Trophoblast cell (in vitro differentiated cells and primary cell): ENCODE results near the gene SIRPB1.
A peak's percentile ranks its signal among the peaks of the same experiment; 100 is the strongest.

Experiments
- DNase-seq, 2 donors: peaks; one replicate each; pipeline ENCODE4 v3.0.0-alpha.2; 2016
- H2AFZ ChIP-seq: 2 replicates; pipeline ENCODE4 v1.6.1; 2013; ENCODE audit warnings: low read length, moderate library complexity, mild to moderate bottlenecking; ENCODE audit not compliant: insufficient read depth, poor library complexity
- H2AK5ac ChIP-seq: 2 replicates; pipeline ENCODE4 v1.6.1; 2013; ENCODE audit warnings: mild to moderate bottlenecking, low read length
- H2BK120ac ChIP-seq: 2 replicates; pipeline ENCODE4 v1.6.1; 2013; ENCODE audit warnings: low read length, mild to moderate bottlenecking, moderate library complexity; ENCODE audit not compliant: insufficient read depth, poor library complexity
- H2BK12ac ChIP-seq: 2 replicates; pipeline ENCODE4 v1.6.1; 2013; ENCODE audit warnings: mild to moderate bottlenecking, low read length, moderate library complexity
- H2BK5ac ChIP-seq: 2 replicates; pipeline ENCODE4 v1.6.1; 2013; ENCODE audit warnings: low read length, low read depth, moderate library complexity, mild to moderate bottlenecking; ENCODE audit not compliant: poor library complexity
- H3K14ac ChIP-seq: 2 replicates; pipeline ENCODE4 v1.6.1; 2013; ENCODE audit warnings: mild to moderate bottlenecking, low read length
- H3K18ac ChIP-seq: 2 replicates; pipeline ENCODE4 v1.6.1; 2013; ENCODE audit warnings: mild to moderate bottlenecking, low read length
- H3K23ac ChIP-seq: 2 replicates; pipeline ENCODE4 v1.6.1; 2013; ENCODE audit warnings: low read length
- H3K27ac ChIP-seq: 2 replicates; pipeline ENCODE4 v1.5.1; 2013; ENCODE audit warnings: low read depth, mild to moderate bottlenecking, inconsistent platforms, low read length, moderate library complexity
- H3K27me3 ChIP-seq: 2 replicates; pipeline ENCODE4 v1.6.1; 2013; ENCODE audit warnings: inconsistent platforms, mild to moderate bottlenecking, low read length, moderate library complexity; ENCODE audit not compliant: insufficient read depth
- H3K36me3 ChIP-seq, 2 experiments: 1 replicate in 1 of 2; 2 replicates in 1 of 2; pipeline ENCODE4 v1.6.1; 2013; ENCODE audit warnings: low read length in 2 of 2, mild to moderate bottlenecking in 2 of 2, moderate library complexity in 1 of 2; ENCODE audit not compliant: insufficient read depth in 2 of 2, control insufficient read depth in 1 of 2
- H3K4ac ChIP-seq: 2 replicates; pipeline ENCODE4 v1.6.1; 2013; ENCODE audit warnings: low read depth, mild to moderate bottlenecking, low read length, moderate library complexity
- H3K4me1 ChIP-seq, 2 experiments: 1 replicate in 1 of 2; 2 replicates in 1 of 2; pipeline ENCODE4 v1.6.1; 2013; ENCODE audit warnings: low read length in 2 of 2, mild to moderate bottlenecking in 2 of 2, moderate library complexity in 1 of 2; ENCODE audit not compliant: insufficient read depth in 2 of 2, control insufficient read depth in 1 of 2
- H3K4me2 ChIP-seq: 2 replicates; pipeline ENCODE4 v1.6.1; 2013; ENCODE audit warnings: inconsistent platforms, mild to moderate bottlenecking, low read length, moderate library complexity
- H3K4me3 ChIP-seq: 2 replicates; pipeline ENCODE4 v1.5.1; 2013; ENCODE audit warnings: mild to moderate bottlenecking, low read depth, low read length, inconsistent platforms
- H3K79me1 ChIP-seq: one replicate; pipeline ENCODE4 v1.6.1; 2013; ENCODE audit warnings: low read length
- H3K79me2 ChIP-seq: 2 replicates; pipeline ENCODE4 v1.6.1; 2013; ENCODE audit warnings: low read length, mild to moderate bottlenecking; ENCODE audit not compliant: control insufficient read depth, insufficient read depth, poor library complexity
- H3K9ac ChIP-seq: 2 replicates; pipeline ENCODE4 v1.6.1; 2013; ENCODE audit warnings: mild to moderate bottlenecking, low read length
- H3K9me3 ChIP-seq: 2 replicates; pipeline ENCODE4 v1.6.1; 2013; ENCODE audit warnings: low read depth, mild to moderate bottlenecking, control low read depth, inconsistent platforms, low read length; ENCODE audit not compliant: insufficient read depth
- H4K12ac ChIP-seq: 2 replicates; pipeline ENCODE4 v1.6.1; 2013; ENCODE audit warnings: low read depth, mild to moderate bottlenecking, low read length, moderate library complexity
- H4K8ac ChIP-seq: 2 replicates; pipeline ENCODE4 v1.6.1; 2013; ENCODE audit warnings: low read depth, mild to moderate bottlenecking, low read length, moderate library complexity
- H4K91ac ChIP-seq: one replicate; pipeline ENCODE4 v1.6.1; 2013; ENCODE audit warnings: low read depth, mild to moderate bottlenecking, low read length, moderate library complexity
- WGBS: extraction: QIAGEN DNeasy Blood & Tissue Kit; methylation state at CpG from one replicate; pipeline ENCODE4 v1.1.7; 2013; ENCODE audit warnings: missing lambda C conversion rate; ENCODE audit not compliant: insufficient read length, insufficient coverage; ENCODE audit errors: extremely low coverage; 5-methylcytosine and 5-hydroxymethylcytosine counted together

The SIRPB1 gene

DNA sequence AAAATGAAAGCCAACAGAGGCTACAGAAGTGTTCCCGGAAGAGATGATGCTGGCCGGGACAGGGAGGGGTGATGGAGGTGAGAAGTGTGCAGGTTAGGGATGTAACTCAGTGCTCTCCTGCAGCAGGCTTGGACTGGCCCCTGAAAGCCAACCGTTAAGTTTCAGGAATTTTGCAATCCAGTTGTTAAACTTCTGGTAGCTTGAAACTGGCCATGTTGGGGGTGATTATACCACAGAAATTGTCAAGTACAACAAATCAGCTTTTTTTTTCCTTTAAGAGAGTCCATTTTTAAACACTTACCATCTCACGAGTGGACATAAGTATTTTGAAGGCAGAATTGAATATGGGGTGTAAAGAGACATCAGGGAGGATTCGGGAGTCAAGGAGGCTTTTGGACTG is 8.8 kb upstream of the SIRPB1 start:
- no peak overlapping the region for H2AFZ ChIP-seq
- no peak overlapping the region for H3K18ac ChIP-seq
- no peak overlapping the region for H2BK5ac ChIP-seq
- H2AK5ac ChIP-seq: no peak overlapping the region
- no peak overlapping the region for H4K12ac ChIP-seq
- WGBS: no CpG with 5 or more reads among the region's 5 CpGs
- no peak overlapping the region for H3K23ac ChIP-seq
- no peak overlapping the region for H2BK120ac ChIP-seq
- no peak overlapping the region for H3K14ac ChIP-seq
- no peak overlapping the region for H3K27ac ChIP-seq
- no peaks in the 10 kb centered on the region for H3K4me1 ChIP-seq
- H3K27me3 ChIP-seq: no peaks in the 10 kb centered on the region
- no peaks in the 10 kb centered on the region for H3K9me3 ChIP-seq
- H4K91ac ChIP-seq: no peak overlapping the region
- no peak overlapping the region for H2BK12ac ChIP-seq
- no peak overlapping the region for H4K8ac ChIP-seq
- no peaks in the 10 kb centered on the region for H3K79me1 ChIP-seq
- H3K4ac ChIP-seq: no peak overlapping the region
- DNase-seq: no peak
- no peaks in the 10 kb centered on the region for H3K79me2 ChIP-seq
- H3K4me2 ChIP-seq: no peak overlapping the region
- H3K9ac ChIP-seq: no peak overlapping the region
- no peaks in the 10 kb centered on the region for H3K36me3 ChIP-seq
- H3K4me3 ChIP-seq: no peak overlapping the region

DNA sequence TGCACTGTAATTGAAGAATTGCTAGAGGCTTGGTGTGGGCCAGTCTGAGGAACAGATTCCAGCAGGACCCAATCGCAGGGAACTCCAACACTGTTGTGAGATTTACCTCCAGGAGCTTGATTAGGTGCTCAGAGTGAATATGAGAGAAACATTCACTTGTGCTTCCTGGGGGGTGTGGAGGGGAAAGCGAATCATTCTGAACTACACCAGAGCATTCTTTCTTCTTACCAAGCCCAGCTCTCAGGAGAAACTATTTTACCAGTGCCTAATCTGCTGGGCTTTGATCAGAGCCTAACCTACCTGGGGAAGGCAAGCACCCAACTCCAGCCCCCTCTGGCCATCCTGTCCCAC is 7.4 kb upstream of the SIRPB1 start:
- Histone ChIP-seq H3K14ac (no peak overlapping the region), H3K18ac (no peak overlapping the region), H3K27me3 (no peaks in the 10 kb centered on the region), H4K91ac (no peak overlapping the region), H3K79me2 (no peaks in the 10 kb centered on the region), H3K79me1 (no peaks in the 10 kb centered on the region), H2AK5ac (no peak overlapping the region), H2BK12ac (no peak overlapping the region), H3K4me1 (no peaks in the 10 kb centered on the region), H2BK120ac (no peak overlapping the region), H3K9me3 (no peaks in the 10 kb centered on the region), H4K12ac (no peak overlapping the region), H3K9ac (no peak overlapping the region), H3K27ac (no peak overlapping the region), H3K4me3 (no peak overlapping the region), H3K36me3 (no peaks in the 10 kb centered on the region), H3K4ac (no peak overlapping the region), H4K8ac (no peak overlapping the region), H2BK5ac (no peak overlapping the region), H3K4me2 (no peak overlapping the region), H3K23ac (no peak overlapping the region), H2AFZ (no peak overlapping the region)
- no CpG with 5 or more reads among the region's 2 CpGs for WGBS
- DNase-seq: peak in 1 of 2 donors; percentile 0

DNA sequence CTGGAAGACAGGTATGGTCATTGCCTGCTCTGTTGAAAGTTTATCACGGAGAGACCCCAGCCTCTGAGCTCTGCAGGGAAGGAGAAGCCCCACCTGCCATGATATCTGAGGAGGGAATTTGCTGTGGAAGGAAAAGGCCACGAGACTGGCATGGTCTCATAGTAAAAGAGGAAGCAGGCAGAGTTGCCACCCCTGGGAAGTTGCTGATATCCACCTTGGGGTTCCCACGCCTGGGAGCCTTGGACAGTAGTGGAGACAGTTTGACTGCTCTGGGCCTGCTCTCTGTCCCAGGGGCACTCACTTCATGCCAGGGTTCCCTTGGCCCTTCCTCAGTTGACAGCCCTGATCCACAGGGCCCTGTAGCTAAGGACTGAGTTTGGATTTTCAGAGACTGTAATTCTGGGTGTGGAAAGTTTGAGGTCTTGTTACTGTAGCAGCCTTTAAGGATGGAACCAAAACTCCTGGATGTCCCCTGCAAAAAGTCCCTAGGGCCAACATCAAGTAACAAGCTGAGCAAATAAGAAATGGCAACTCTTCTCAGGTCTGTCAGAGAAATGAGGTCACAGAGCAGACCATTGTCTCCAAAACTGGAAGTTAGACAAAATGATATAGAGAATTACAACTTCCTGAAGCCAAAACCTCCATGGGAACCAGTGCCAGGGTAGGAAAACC is 6.9 kb upstream of the SIRPB1 start:
- H2AFZ ChIP-seq: no peak overlapping the region
- no peak overlapping the region for H4K8ac ChIP-seq
- H3K23ac ChIP-seq: no peak overlapping the region
- no peak overlapping the region for H3K9ac ChIP-seq
- no peaks in the 10 kb centered on the region for H3K27me3 ChIP-seq
- H3K79me1 ChIP-seq: no peaks in the 10 kb centered on the region
- no peak overlapping the region for H3K14ac ChIP-seq
- H2BK5ac ChIP-seq: no peak overlapping the region
- no peaks in the 10 kb centered on the region for H3K4me1 ChIP-seq
- no peak overlapping the region for H4K91ac ChIP-seq
- H3K4me2 ChIP-seq: no peak overlapping the region
- no peaks in the 10 kb centered on the region for H3K36me3 ChIP-seq
- no peak overlapping the region for H2BK12ac ChIP-seq
- no peaks in the 10 kb centered on the region for H3K79me2 ChIP-seq
- H3K4ac ChIP-seq: no peak overlapping the region
- H3K4me3 ChIP-seq: no peak overlapping the region
- H2BK120ac ChIP-seq: no peak overlapping the region
- WGBS: no CpG with 5 or more reads among the region's 3 CpGs
- no peaks in the 10 kb centered on the region for H3K9me3 ChIP-seq
- H2AK5ac ChIP-seq: no peak overlapping the region
- no peak overlapping the region for H3K18ac ChIP-seq
- no peak overlapping the region for H4K12ac ChIP-seq
- no peak overlapping the region for H3K27ac ChIP-seq
- DNase-seq: peak in 1 of 2 donors; percentile 0

DNA sequence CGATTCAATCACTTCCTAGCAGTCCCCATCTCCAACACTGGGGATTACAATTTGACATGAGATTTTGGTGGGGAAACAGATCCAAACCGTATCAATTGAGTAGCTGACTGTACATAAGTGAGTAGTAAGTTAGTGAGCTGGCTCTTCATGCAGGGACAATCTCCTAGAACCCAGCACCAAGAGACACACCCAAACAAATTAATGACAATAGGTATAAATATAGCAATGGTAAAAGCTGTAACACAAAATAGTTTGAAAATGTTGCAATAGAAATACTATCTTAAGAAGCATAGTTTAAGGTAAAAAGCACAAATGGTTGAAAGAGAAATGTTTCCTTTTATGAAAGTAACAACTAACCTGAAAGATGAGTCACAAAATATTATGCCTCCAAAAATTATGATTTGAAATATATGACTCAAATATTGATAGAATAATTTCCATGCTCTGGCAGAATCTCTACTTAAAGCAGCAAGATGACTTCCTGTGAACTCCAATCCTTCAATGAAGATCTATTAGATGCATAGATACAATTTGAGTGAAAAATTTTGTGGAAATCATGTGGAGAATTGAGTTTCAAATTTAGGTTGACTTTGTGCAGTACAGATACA is 5.4 kb upstream of the SIRPB1 start:
- Histone ChIP-seq H3K18ac (no peak overlapping the region), H3K23ac (no peak overlapping the region), H3K27ac (no peak overlapping the region), H3K79me2 (no peaks in the 10 kb centered on the region), H3K27me3 (no peaks in the 10 kb centered on the region), H3K4me2 (no peak overlapping the region), H3K79me1 (no peaks in the 10 kb centered on the region), H2BK5ac (no peak overlapping the region), H2AK5ac (no peak overlapping the region), H4K12ac (no peak overlapping the region), H4K91ac (no peak overlapping the region), H3K4me1 (no peaks in the 10 kb centered on the region), H3K14ac (no peak overlapping the region), H3K4me3 (no peak overlapping the region), H2BK12ac (no peak overlapping the region), H2BK120ac (no peak overlapping the region), H4K8ac (no peak overlapping the region), H3K4ac (no peak overlapping the region), H3K9me3 (no peaks in the 10 kb centered on the region), H3K9ac (no peak overlapping the region), H2AFZ (no peak overlapping the region), H3K36me3 (no peaks in the 10 kb centered on the region)
- no CpG with 5 or more reads among the region's 2 CpGs for WGBS
- peak in 1 of 2 donors; percentile 0 for DNase-seq
